Esophagus squamous epithelium (tissue), 4 donors: Measurements from ENCODE around the gene ANO5.

ENCODE experiments used
- POLR2A ChIP-seq, 4 donors: fragments of 450-650 bp; IDR thresholded peaks; one replicate each; pipeline ENCODE4 v1.6.1; 2017; ENCODE audit warnings: antibody characterized with exemption in 4 of 4, mild to moderate bottlenecking in 4 of 4, moderate library complexity in 3 of 4
- TF ChIP-seq, protein P1 (sequence below), 6 experiments: fragments of 450-650 bp in 4 of 6; fragments of 200-600 bp in 2 of 6; sonication (generic) in 2 of 6; IDR thresholded peaks; one replicate each; pipeline ENCODE4 v1.5.1; 2016 to 2019; ENCODE audit warnings: antibody characterized with exemption in 6 of 6, mild to moderate bottlenecking in 4 of 6, moderate library complexity in 4 of 6

DNA sequence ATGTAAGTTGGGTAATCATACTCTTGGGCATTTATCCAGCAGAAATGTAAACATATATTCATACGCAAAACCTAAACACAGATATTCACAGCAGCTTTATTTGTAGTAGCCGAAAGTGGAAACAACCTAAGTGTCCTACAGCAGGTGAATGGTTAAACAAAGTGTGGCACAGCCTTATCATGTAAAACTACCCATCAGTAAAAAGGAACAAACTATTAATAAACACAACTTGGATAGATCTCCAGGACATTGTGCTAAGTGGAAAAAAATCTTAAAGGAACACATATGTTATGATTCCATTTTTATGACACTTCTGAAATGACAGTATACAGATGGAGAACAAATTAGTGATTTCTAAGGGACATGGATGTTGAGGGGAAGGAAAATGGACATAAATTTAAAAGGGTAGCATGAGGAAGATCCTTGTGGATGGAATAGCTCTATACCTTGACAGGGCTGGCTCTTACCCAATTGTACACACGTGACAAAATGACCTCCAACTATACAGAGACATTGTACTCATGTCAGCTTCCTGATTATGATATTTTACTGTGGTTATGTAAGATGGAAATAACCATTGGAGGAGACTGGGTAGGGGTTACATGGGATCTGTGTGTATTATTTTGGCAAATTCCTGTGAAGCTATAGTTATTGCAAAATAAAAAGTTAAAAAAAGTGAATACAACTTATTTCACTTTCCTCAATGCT, 15.4 kb downstream of the ANO5 start:
- TF ChIP-seq, protein P1, sequence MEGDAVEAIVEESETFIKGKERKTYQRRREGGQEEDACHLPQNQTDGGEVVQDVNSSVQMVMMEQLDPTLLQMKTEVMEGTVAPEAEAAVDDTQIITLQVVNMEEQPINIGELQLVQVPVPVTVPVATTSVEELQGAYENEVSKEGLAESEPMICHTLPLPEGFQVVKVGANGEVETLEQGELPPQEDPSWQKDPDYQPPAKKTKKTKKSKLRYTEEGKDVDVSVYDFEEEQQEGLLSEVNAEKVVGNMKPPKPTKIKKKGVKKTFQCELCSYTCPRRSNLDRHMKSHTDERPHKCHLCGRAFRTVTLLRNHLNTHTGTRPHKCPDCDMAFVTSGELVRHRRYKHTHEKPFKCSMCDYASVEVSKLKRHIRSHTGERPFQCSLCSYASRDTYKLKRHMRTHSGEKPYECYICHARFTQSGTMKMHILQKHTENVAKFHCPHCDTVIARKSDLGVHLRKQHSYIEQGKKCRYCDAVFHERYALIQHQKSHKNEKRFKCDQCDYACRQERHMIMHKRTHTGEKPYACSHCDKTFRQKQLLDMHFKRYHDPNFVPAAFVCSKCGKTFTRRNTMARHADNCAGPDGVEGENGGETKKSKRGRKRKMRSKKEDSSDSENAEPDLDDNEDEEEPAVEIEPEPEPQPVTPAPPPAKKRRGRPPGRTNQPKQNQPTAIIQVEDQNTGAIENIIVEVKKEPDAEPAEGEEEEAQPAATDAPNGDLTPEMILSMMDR (IDR thresholded peaks at IDR 0.05): no peak
- TF ChIP-seq POLR2A (IDR thresholded peaks at IDR 0.05): no peak
